Cerebellar cortex (tissue), 1 donor: ENCODE results near the gene ST8SIA5.

ENCODE experiments used
- DNase-seq: peaks from one replicate; pipeline ENCODE4 v3.0.0-alpha.2; 2015; ENCODE audit warnings: low spot score

Gene ST8SIA5

DNA sequence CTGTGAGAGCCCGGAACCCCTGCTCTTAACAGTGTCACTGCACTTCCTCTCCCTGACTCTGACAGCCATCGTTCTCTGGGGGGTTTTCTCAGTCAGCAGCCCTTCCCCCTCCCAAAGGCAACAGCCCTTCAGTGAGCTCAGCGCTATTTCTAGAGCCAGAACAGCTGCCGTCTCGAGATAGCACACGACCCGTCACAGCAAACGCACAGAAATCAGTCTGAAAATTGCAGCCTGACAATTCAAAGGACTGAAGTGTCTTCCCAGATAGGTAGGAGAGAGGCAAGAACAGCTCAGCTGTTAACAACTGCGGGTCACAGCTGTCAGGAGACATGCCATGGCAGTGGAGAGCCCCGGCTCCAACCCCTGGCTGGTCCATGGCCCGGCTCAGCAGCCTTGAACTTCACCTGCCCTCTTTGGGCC lies 45.4 kb downstream of the ST8SIA5 start:
- DNase-seq, result no peak

DNA sequence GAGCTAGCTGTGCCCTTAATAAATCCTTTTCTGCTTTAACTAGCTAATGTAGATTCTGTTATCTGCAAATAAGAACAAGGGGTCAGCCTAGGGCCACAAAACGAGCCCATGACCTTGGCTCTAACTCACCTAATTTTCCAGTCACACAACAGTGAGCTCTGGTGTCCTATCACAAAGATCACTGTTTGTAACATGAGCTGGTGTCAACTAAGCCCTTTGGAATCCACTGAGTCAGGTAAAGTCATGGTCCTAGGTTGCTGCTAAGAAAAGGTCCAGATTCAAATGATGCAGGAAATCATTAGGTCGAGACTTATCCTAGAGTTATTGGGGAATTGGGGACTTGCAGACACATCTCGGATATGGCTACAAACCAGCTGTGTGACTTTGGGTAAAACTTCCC lies 49.9 kb downstream of the ST8SIA5 start:
- DNase-seq, result no peak

DNA sequence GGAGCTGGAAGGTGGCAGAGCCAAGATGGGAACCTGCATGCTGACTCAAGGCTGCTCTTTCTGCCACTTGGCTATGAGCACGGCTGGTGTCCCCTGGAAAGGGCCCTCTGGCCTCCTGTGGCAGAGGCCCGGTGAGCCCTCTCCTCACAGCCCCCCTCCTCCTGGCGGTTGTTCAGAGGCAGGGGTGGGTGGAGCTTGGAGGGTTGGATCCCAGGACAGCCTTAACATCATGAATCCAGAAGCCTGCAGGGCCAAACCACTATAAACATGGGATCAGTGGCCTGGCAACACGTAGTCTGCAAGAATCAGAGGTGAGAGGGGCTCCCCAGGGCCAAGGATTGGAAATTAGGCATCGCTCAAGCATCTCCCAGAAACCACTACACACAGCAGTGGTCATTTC lies 51.3 kb downstream of the ST8SIA5 start:
- no peak for DNase-seq

- DNase-seq, result peak; percentile 65
Observed at GRCh38 chr18:46704816-46705215, 52.0 kb downstream of the ST8SIA5 start.

DNA sequence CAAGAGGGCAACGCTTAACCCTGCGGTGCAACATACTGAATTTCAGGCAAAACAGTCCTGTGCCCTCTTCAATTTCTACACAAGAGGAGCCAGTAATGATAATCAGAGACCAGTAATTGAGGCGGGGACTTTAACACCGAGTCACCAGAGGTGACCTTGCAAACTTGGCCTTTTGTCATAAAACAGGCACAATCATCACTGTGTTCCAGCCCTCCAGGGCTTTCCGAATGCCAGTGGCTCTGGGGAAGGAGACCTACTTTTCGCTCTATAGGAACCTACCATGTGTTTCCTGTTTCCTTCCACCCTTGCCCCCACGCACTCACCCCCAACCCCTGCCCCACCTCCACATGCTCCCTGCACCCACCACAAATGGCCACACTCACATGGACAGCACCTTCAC lies 52.7 kb downstream of the ST8SIA5 start:
- DNase-seq, result no peak

DNA sequence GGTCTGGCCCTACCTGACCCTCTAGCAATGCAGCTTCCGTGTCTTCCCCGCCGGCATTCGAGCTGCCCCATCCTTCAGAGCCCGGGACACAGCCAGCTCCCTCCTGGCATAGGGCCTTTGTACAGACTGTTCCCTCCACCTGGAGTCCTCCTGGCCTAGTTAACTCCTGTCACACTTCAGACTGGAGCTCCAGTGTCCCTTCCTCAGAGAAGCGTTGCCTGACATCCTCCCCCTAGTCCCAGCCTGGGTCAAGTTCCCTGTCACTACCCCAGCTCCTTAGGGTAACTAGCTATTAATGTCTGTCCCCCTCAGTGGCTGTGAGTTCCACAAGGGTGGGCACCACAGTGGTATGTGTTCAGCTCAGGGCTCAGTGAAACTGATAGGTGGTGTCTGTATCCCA lies 54.4 kb downstream of the ST8SIA5 start:
- DNase-seq, result peak; percentile 95

DNA sequence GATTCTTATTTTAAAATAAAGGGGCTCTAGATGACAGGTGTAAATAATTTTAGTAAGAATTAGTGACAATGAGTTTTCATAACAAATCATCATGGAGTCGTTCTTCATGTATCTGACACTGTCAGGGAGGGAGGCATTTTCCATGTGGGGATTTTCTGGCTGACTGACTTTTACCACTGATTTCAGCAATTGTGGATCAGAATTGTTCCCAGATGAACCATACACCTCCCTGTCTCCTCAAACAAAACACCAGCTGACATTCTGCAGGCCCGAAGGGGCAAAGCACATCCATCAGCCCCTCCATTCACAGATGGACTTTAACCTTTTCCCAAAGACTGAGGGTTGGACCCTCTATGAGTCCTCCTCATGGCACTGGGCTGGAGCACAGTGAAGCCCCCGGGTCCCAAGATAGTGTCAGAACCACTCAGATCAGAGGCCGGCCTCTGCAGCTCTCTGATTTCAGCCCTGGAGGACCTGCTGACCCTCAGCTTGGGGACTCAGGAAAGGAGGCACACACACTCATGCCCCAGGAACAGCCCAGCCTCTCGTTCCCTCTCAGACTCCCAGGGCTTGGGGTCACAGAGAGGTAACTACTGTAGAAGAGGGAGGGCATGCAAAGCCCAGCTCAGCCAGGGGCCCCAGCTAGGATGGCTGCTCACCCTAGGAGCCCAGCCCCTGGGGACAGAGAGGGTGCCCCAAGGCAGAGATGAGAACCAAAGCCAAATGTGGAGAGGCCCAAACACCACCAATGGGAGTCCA lies 56.6 kb downstream of the ST8SIA5 start:
- DNase-seq, result peak; percentile 73

- DNase-seq, result no peak
Observed at GRCh38 chr18:46696702-46697101, 60.2 kb downstream of the ST8SIA5 start.

DNA sequence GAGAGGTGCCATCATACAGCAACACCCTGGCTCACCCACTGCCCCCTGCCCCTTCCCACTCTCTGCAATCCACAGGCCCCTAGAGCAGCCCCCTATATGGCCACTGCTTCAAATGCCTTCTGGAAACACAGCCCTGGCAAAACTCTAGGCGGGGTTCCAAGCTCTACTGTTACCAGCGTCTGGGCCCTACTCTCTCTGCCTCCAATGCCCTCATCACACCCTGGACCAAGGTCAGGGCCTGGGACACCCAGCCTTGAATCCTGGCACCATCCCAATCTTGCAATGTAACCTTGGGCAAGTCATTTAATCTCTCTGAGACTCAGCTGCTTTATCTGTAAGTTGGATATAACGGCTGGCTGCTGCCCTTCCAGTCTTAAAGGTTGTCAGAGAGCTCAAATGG lies 60.6 kb downstream of the ST8SIA5 start:
- DNase-seq, result no peak

DNA sequence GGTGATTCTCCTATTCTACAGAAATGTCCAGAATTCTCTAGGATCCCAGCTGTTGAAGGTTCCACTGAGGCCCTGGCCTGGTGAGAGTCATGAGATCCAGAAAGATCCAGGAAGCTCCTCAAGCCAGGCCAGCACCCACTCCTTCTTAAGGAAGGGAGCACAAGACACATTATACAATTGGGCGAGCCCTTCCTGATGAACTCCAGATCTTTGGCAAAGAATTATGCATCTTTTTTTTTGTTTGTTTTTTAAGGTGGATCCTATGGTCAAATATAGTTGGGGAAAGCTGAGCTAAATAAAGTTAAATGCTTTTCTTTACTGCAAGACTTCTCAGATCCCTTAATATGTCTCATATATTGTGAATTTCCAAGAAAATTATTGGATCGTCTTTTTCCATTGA lies 62.9 kb downstream of the ST8SIA5 start:
- DNase-seq, result no peak

DNA sequence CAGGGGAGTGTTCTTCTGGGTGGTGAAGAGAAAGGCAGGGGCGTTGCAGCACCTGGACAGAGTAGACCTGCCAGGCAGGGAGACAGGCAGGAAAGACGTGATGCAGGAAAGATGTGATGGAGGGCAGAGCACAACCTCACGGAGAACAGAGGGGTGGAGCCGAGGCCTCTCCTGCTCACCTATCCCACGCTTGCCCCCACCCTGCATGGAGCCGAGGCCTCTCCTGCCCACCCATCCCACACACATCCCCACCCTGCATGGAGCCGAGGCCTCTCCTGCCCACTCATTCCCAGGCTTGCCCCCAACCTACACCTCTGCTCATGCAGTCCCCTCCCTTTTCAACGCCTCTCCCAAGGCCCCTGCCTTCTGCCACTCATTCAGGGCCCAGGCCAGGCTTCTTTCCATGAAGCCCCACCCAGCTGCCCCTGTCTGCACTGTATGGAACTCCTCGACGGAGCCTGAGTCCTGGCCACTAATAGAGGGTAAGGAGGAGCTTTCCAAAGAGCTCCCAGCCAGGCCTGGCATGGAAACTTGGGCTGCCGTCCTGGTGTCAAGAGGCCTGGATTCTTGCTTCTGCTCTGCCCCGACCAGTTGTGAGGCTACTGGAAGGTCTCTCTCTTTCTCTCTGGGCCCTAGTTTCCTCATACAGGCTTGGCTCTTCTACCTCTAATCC lies 67.9 kb downstream of the ST8SIA5 start:
- no peak for DNase-seq

GRCh38 chr18:46686186-46686585 lies 70.7 kb downstream of the ST8SIA5 start:
- DNase-seq, result no peak

GRCh38 chr18:46683252-46683651 lies 73.6 kb downstream of the ST8SIA5 start:
- DNase-seq, result no peak

- DNase-seq, result no peak
Observed at GRCh38 chr18:46680784-46681695, 75.8 kb downstream of the ST8SIA5 start.

DNA sequence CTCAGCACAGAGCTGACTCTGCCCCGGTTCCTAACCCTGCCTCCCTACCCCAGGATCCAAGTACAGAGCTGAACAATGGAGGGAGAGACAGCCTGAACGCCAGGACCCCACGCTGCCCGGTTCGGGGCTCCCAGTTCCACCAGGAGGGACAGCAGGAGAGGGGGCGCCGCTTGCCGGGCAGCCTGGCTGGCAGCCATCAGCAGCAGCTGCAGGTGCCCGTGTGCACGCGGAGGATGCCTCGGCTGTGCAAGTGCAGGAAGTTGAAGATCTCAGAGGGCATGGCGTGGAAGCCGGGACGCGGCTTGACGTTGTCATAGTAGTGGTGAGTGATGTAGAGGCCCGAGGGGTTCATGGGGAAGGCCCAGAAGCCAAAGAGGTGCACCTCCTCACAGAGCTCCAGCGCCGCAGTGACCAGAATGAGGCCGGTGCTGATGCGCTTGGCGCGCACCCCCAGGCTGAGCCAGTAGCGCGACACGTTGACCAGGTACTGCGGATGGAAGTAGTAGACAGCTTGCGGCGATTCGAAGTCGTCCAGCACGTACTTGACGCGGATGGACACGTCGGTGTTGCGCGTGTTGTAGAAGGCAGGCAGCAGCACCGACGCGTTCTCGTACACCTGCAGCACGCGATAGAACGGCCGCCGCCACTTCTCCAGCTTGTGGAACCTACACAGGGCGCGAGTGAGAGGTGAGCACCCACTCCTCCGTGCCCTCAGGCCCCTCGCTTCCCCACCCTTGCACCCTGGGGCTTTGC lies 76.8 kb downstream of the ST8SIA5 start:
- DNase-seq, result no peak

DNA sequence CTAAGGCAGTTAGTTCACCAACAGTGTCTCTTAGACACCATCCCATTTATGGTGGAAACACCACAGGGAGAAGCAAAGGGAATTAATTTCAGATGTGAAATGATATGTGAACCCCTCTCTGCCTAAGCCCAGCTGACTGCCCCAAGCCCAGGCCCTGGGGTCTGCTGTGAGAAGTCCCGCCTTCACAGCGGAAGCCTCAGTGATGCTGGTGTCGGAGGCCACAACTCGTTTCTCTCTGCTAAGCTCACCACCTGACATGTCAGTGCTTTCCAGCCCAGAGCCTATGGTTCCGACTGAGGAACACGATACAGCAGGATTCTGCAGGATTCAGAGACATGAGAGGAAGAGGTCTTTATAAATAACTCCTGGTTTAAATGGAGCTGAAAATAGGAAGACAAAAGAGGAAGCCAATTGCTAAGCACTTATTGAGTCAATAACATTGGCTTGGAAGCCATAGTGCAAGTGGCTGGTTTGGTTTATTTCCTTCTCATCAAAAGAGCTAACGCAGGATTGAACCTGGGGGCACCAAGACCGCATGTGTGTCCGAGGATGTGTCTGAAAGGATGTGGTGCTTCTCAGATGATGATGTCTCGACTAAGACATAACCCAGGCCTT lies 78.0 kb downstream of the ST8SIA5 start:
- DNase-seq, result no peak

DNA sequence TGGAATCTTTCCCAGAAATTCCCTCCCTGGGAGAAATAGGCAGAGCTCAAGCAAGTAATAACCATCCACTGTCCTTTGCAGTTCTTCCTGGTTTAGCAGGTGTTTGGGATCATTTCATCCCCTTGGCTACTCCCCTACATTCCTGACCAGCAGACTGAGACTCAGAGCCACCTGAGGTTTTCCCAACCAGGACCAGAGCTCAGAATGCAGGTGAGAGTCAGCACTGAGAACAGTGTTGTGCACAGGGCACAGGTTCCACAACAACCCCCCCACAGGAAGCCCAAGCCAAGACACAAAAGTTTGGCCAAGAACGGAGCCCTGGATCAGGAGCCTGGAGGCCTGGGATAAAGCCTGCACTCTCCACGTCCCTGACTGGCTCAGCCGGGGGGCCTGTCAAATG lies 78.8 kb downstream of the ST8SIA5 start:
- DNase-seq, result no peak

DNA sequence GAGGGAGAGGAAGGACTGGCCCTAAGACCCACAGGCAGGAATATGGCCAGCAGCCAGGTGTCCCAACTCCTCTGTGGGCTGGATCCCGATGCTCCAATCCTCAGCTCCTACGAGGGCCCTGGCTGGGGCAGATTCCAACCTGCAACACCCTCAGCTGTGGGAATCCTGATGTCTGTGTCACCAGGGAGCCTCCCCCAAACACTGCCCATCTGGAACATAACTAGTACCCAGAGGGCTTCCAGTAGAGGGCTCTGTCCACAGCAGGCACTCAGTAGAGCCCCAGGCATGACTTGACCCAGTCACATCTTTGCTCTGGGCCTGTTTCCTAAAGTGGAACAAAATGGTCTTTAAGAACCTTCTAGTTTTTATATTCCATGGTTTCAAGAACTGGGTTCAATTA lies 79.2 kb downstream of the ST8SIA5 start:
- no peak for DNase-seq

- DNase-seq, result no peak
Observed at GRCh38 chr18:46676182-46676835, 80.5 kb downstream of the ST8SIA5 start.

GRCh38 chr18:46675112-46675511 lies 81.7 kb downstream of the ST8SIA5 start:
- no peak for DNase-seq
